Stimulated activated CD4-positive, alpha-beta T cell treated with anti-CD3 and anti-CD28 coated beads, Interleukin-2, amount 100 ng/mL, for 48 hours (primary cell): Measurements from ENCODE around the gene SHC3.
"Not testable (repeated sequence)": the region's sequence is repeated elsewhere in the genome, so short reads cannot be mapped to it uniquely, and the experiment has no call there.

Experiments used
- DNase-seq, 2 donors: peaks; one replicate each; pipeline ENCODE4 v3.0.0-alpha.2; 2020

SHC3 gene, protein sequence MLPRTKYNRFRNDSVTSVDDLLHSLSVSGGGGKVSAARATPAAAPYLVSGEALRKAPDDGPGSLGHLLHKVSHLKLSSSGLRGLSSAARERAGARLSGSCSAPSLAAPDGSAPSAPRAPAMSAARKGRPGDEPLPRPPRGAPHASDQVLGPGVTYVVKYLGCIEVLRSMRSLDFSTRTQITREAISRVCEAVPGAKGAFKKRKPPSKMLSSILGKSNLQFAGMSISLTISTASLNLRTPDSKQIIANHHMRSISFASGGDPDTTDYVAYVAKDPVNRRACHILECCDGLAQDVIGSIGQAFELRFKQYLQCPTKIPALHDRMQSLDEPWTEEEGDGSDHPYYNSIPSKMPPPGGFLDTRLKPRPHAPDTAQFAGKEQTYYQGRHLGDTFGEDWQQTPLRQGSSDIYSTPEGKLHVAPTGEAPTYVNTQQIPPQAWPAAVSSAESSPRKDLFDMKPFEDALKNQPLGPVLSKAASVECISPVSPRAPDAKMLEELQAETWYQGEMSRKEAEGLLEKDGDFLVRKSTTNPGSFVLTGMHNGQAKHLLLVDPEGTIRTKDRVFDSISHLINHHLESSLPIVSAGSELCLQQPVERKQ

DNA sequence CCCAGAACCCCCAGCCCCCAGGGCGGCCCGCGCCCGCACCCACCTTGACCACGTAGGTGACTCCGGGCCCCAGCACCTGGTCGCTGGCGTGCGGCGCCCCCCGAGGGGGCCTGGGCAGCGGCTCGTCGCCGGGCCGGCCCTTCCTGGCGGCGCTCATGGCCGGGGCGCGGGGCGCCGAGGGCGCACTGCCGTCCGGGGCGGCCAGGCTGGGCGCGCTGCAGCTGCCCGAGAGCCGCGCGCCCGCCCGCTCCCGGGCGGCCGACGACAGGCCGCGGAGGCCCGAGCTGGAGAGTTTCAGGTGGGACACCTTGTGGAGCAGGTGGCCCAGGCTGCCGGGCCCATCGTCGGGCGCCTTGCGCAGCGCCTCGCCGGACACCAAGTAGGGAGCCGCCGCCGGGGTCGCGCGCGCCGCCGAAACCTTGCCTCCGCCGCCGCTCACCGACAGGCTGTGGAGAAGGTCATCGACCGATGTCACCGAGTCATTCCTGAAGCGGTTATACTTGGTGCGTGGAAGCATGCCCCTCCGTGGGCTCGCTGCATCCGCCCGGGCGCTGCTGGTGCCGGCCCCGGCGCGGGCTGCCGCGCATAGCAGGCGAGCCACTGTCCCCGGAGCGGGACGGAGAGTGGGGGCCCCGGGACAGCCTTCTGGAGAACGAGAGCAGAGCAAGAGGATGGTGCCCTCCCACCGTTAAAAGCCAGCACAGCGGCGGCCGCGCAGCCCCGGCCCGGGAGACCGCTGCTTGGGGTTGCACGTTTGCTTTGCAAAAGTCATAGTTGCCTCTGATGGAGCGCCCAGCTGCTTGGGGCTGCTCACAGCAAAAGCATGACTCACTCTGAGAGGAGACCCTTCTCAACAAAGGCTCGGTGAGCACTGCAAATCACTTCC is at the start of gene SHC3:
Gene SHC3, minus strand, starts transcription at position 875 of the 886 bp plus-strand sequence. Its CDS starts 358 bp downstream, at position 517.
- DNase-seq = no peak

DNA sequence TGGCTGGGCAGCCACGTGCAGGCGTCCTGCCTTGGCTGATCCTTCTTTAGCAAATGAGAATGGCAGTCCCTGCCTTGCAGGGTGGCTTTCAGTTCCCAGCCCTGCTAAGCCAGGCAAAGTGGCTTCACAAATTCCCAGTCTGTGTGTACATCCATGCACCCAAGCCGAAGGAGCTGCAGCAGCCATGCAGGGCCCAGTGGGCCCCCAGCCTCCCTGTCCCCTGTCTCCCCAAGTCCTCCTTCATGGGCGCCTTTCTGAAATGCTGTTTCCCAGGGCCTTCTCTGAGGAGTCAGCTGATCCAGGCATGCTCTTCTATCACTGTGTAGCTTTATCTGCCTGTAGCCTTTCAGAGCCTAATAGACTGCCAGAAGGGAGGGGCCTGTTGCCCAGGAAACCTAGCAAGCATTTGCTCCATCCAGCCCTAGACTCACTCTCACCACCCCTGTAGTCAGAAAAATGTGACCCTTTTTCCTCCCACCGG is 47.4 kb upstream of the SHC3 start:
- no peak for DNase-seq

DNA sequence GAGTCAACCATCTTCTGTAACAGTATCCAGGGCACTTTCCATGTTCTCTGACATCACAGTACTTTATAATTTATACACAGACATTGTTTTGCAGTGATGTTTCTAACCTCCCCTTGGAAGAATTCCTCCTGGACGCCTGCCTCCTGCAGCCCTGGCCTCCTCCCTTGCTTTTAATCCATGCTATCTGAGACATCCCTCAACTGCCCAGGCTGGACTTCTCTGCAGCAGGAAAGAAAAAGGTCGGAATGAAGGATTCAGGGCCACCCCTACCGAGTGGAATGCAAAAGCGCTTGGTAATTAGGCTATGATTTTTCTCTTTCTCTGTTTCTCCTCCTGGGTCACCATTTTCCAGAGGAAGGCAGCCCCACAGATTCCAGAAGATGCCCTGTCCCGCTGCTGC is 47.0 kb upstream of the SHC3 start:
- DNase-seq = no peak

DNA sequence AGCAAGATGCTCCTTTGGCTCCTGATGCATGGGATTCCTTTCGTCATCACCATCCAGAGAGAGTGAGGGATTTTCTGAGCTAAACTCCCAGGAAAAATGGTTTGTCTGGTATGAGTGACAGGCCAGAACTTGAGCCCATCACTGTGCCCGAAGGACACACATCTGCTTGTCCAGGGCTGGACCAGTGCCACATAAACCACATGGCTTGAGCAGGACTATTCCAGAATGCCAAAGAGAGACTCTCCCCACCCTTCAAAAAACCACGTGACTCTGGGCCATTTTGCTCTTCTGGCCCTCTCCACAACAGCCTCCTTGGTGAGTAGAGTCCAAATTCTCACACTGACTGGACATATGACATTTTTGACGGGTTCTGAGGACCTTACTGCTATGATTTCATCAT is 46.4 kb upstream of the SHC3 start:
- no peak for DNase-seq

DNA sequence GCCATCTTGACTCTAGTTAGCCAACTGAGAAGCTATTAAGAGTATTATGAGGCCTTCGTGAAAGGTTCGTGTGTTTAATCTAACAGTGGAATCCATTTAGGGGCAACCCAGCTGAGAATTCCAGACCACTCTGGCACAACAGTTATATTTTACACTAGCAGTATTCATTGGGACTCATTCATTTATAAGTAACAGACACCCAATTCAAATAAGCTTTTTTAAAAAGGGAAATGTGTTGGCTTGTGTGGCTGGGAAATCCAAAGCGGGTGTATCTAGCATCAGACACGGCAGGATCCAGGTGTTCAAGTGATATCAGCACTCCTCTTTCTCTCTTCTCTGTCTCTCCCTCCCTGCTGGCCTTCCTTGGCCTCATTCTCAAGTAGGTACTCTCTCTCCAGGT is 46.0 kb upstream of the SHC3 start:
- no peak for DNase-seq

DNA sequence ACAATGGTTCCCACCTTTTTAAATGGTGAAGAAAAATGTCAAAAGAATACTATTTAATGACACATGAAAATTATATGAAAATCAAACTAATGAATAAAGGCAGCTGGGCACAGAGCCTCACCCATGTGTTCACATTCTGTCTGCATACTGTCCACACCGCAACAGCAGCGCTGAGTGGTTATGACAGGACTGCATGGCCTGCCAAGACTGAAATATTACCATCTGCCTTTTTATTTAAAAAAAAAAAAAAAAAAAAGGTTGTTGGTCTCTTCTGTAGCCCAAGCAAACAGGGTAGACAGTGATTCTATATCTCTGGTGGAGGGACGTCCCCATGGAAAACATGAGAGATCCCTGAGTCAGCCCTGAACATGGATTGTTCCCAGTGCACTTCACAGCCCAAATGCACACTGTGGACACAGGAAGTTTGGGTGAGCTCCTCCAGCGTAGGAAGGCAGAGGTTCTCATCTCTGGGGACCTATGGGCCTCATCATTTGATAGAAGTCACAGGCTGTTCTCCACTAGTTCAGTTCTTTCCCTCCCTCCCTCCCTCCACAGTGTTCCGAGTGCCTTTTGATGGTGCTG is 44.9 kb upstream of the SHC3 start:
- DNase-seq = no peak

DNA sequence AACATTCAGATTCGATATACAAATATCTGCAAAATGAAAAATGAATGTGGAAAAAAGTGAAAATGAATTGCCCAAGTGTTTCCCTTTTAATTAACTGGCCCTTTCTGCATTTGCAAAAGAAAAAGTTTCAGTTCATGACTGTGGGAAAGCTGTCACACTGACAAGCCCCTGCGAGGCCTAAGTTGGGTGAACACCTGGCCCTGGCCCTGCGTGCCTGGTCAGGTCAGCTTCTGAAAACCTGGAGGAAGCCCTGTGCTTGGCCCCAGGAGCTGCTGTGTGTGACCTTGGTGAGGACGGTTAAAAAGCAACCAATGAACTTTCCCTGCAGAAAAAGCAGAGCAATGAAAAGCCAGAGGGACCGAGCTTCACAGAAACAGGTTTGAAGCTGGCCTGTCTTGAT is 41.0 kb upstream of the SHC3 start:
- DNase-seq = no peak

DNA sequence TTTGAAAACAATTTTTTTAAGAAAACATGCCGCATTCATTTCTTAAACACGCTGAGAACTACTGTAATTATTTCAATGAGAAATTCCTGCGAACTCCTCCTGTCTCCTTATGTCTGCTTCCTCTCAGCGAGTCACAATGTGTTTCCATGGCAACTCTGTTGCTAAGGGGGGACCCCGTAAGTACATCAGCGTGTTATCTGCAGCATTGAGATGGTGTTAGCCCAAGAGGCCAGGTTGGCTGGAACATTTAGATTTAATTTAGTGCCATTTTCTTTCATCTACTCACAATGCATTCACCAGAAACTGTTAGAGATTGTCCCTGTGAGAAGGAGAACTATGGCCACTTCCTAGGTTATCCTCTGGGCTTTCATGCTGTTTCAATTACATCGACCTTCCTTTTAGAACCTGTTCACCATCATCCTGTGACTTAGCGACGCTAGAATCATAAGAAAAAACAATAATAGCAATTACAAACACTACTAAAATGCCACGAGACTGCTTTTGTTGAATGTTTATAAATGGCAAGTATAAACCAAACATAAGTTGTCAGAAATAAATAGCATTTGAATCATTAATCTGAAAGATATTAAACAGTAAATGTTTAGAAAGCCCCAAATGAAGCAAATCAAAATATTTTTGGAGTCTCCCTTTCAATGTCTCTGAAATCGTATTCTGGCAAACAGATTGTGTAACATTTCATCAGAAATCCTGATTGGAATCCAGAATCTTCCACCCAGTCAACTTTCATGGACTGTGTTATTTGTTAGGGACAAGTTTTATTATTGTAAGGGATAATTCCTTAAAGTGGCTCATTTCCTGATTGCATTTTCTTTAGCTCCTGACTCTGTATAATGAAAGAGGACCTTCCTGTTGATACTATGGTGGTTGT is 39.7 kb upstream of the SHC3 start:
- DNase-seq = no peak

DNA sequence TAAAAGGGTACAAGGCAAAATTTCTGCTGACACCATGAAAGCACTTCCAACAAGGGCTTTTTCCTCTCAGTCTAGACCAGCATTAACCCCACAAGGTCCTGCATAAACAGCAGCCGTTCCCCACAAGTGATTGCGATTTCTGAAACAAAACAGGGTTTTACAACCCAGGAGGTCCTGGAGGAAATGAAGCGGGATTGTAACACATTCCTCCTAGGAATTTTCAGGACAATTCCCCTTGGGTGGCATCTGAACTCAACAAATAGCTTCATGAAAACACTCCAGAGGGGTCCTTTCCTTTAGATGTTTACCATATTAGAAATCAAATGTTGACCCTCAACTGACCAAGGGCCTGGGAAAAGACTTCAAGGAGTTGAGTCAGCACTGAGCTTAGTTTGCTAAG is 36.7 kb upstream of the SHC3 start:
- DNase-seq = no peak

DNA sequence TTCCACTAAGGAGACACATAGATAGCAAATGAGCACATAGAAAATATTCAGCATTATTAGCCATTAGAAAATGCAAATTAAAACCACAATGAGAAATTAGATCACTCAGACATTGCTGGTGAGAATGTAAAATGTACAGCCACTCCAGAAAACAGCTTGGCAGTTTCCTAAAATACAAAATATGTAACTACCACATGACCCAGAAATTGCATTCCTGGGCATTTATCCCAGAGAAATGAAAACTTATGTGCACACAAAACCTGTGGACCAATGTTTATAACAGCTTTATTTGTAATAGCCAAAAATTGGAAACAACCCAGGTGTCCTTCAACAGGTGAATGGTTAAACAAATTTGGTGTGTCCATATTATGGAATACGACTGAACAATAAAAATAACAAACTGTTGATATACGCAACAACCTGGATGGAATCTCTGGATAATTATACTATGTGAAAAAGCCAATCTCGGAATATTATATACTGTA is 34.8 kb upstream of the SHC3 start:
- DNase-seq = no peak

DNA sequence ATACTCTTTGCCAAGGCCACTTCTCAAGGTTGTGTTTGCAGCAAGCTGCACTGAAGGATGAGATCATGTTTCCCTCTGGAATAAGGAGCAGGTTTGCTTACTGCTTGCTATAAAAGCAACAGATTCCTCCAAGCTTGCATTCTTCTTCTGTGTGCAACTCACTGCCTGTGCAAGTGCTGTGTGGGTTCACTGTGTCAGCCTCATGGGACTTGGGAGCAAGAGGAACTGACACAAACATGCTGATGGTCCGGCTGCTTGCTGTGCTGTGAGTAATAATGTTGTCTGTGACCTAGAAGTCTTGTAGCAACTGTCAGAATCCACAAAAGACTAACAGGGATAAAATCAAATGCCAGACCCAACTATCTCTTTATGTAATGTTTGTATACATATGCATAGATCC is 33.6 kb upstream of the SHC3 start:
- DNase-seq = no peak

DNA sequence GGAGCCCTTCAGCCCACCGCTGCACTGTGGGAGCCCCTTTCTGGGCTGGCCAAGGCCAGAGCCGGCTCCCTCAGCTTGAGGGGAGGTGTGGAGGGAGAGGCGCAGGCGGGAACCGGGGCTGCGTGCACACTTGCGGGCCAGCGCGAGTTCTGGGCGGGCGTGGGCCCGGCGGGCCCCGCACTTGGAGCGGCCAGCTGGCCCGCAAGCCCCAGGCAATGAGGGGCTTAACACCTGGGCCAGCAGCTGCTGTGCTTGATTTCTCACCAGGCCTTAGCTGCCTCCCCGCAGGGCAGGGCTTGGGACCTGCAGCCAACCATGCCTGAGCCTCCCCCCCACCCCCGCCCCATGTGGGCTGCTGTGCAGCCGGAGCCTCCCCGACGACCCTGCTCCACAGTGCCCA is 30.7 kb upstream of the SHC3 start:
- DNase-seq = not testable (repeated sequence)

DNA sequence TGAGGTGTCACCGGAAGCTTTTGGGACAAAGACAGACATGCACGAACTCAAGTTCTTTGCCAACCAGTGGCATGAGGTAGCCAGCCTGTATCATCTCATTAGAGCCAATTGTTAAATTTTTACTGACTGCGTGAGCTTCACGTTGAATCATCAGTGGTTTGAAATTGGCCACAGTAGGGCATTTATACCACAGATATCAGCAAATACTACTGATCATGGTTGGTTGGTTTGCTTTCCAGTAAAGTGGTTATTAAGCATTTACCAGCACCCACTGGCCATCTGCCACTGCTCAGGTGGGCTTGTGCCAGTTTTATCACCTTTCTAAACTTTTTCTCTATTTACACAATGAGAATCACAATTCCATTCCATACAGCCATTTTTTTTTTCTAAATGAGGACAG is 28.4 kb upstream of the SHC3 start:
- DNase-seq = no peak

DNA sequence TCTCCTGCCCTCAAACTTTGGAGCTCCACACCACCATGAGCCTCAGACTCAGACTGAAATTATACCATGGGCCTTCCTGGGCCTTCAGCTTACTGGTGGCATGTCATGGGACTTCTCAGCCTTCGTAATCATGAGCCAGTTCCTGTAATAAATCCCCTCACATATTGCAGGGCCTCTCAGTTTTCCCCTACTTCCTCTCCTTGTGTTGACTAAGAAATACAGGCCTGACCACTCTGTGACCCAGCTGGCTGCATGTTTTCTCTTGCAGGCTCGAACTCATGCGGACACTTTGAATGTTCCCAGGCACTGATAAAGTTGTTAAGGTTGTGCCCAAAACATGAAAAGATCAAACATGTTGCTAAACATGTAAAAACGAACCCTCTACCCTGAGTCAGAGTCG is 26.2 kb upstream of the SHC3 start:
- DNase-seq = no peak

DNA sequence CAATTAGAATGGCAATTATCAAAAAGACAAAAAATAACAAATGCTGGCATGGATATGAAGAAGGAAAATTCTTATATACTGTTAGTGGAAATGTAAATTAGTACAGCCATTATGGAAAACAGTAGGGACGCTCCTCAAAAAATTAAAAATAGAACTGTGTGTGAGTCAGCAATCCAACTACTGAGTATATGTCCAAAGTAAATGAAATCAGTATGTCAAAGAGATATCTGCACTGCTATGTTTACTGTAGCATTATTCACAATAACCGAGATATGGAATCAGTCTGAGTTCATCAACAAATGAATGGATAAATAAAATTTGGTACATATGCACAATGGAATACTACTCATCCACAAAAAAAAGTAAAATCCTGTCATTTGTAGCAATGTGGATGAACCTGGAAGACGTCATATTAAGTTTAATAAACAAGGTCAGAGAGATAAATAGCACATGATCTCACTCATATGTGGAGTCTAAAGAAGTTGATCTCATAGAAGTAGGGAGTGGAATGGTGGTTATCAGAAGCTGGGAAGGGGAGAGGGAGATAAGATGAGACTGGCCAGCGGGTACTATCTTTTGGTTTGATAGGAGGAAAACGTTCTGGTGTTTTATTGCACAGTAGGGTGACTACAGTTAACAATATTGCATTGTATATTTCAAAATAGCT is 16.6 kb upstream of the SHC3 start:
- no peak for DNase-seq

DNA sequence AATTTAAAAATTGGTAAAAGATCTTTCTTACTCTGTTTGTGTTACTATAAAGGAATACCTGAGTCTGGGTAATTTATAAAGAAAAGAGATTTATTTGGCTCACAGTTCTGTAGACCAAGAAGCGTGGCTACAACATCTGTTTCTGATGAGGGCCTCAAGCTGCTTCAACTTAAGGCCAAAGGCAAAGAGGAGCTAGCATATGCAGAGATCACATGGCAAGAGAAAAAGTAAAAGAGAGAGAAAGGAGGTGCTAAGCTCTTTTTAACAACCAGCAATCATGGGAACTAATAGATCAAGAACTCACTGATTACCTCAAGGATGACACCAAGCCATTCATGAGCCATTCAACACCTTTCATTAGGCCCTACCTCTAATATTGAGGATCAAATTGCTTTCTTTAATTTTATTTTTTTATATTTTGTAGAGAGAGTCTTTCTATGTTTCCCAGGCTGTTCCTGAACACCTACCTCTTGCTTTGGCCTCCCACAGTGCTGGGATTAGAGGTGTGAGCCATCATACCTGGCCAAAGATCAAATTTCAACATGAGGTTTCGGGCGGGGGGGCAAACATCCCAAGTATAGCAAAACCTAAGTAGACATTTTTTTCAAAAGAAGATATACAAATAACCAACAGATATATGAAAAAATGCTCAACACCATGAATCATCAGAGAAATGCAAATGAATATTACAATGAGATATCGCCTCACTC is 16.0 kb upstream of the SHC3 start:
- no peak for DNase-seq

DNA sequence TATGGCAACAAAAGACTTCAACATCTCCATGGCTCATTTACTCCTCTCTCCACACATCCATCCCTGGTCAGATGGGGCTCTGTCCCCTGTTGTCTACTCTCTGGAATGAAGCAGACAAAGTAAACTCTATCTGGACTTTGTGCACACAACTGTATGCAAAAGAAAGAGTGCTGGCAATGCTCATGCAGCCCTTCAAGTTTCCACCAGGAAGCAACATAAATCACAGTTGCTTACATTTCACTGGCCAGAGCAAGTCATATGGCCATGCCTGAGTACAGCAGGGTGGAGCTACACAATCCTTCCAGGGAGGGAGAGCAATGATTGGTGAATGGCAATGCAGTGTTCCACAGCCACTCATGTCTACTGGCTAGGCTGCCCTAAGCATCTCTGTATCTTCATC is 12.4 kb upstream of the SHC3 start:
- DNase-seq = no peak

DNA sequence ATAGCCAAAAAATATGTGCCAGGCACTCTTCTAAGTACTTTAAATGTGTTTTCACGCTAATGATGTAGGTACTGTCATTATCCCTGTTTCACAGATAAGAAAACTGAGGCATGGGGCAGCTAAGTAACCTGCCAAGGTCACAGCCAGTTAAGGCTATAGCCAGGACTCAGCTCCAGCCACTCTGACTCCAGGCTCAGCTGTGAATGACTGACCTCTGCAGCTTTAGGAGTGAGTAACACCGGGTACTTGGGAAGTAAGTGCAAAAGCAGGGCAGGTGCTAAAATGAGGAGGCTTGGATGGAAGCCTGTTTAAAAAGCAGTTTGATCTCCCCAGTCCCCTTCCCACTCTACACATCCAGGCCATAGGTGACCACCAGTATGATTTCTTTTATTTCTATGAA is 10.6 kb upstream of the SHC3 start:
- no peak for DNase-seq

DNA sequence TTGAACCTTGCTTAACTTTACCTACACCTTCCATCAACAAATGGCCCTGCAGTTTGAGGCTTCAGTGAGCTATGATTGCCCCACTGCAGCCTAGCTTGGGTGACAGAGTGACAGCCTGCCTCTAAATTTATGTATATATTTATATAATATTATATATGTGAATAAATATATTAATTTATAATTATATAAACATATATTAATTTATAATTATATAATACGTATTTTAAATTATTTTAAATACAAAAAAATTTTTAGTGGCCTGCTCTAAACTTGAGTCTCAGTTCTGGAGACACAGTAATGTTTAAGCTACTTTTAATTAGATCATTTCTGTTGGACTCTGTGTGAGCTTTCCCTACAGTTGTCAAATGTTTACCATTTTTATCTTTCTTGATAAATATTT is 9.3 kb upstream of the SHC3 start:
- no peak for DNase-seq

DNA sequence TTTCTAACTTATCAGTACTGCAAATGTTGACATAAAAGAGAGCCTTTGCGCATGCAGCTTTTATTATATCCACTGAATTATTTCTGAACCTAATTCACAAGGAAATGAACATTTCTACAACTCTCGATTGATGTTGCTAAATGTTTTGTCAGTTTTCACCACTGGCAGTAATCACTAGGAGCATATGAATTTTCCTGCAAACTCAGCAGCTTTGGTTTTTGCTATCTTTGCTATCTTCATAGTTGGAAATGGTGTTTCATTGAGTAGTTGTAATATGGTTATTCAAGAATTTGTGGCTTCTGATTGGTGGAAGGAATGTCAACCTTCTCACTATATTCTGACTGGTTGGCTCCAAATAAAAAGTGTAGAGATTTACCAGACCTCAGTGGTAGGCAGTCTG is 8.9 kb upstream of the SHC3 start:
- DNase-seq = no peak

DNA sequence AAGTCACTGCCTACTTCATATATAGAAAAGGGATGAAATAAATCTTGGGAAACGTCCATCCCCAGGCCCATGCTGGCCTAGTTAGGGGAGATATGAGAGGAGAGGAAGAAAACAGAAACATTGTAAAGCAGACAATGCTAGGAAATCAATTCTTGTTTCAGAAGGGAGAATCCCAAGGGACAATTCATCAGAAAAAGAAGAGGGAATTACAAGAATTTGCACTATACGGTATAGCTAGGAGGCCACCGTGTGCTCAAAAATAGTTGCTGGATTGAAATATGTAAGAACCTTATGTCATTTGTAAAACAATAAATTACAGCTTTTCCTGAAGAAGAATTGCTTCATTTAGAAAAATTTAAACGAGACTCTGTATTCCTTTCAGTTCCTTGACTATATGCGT is 8.3 kb upstream of the SHC3 start:
- no peak for DNase-seq
